Prostate gland (tissue), 2 donors: ENCODE data around the gene LRCH1. TPM values are rescaled to one million over a fixed set of nuclear protein-coding genes. Genes with fewer than 3 reads are reported as not detected.
A peak's percentile ranks its signal among the peaks of the same experiment; 100 is the strongest.

Source experiments
- DNase-seq: peaks from one replicate; pipeline ENCODE4 v3.0.0-alpha.2; 2019; ENCODE audit warnings: low spot score
- H3K27ac ChIP-seq, 2 donors: fragments of 200-600 bp; sonication (generic); 2 replicates each; pipeline ENCODE4 v1.5.1; 2017 to 2019
- H3K27me3 ChIP-seq: fragments of 200-600 bp; sonication (generic); replicated peaks from 2 replicates; pipeline ENCODE4 v1.5.1; 2019; ENCODE audit not compliant: insufficient read depth
- H3K36me3 ChIP-seq, 2 donors: fragments of 200-600 bp; sonication (generic); 1 replicate in 1 of 2; 2 replicates in 1 of 2; pipeline versions ENCODE4 v1.5.1 to v1.8.1; 2017 to 2019
- H3K4me1 ChIP-seq: fragments of 200-600 bp; sonication (generic); replicated peaks from 2 replicates; pipeline ENCODE4 v1.5.1; 2019
- H3K4me3 ChIP-seq, 2 donors: fragments of 200-600 bp; sonication (generic); 2 replicates each; pipeline ENCODE4 v1.5.1; 2017 to 2019
- H3K9me3 ChIP-seq: fragments of 200-600 bp; sonication (generic); 2 replicates; pipeline ENCODE4 v1.5.1; 2017
- CTCF ChIP-seq, 4 experiments: fragments of 200-600 bp in 2 of 4; fragments of 450-650 bp in 2 of 4; sonication (generic) in 2 of 4; IDR thresholded peaks; 1 replicate in 3 of 4; 2 replicates in 1 of 4; pipeline ENCODE4 v1.5.1; 2016 to 2019; ENCODE audit warnings: antibody characterized with exemption in 4 of 4, mild to moderate bottlenecking in 2 of 4, moderate library complexity in 2 of 4
- POLR2A ChIP-seq: fragments of 450-650 bp; IDR thresholded peaks from one replicate; pipeline ENCODE4 v1.6.1; 2016; ENCODE audit warnings: antibody characterized with exemption, mild to moderate bottlenecking
- POLR2AphosphoS5 ChIP-seq: sonication (generic); formaldehyde crosslinking; IDR thresholded peaks from one replicate; pipeline ENCODE4 v1.6.1; 2017; ENCODE audit warnings: antibody characterized with exemption
- WGBS: methylation state at CpG from one replicate; pipeline ENCODE4 v1.1.5; 2018; 5-methylcytosine and 5-hydroxymethylcytosine counted together
- intact Hi-C: fragments of 100-400 bp; cut with DNase I; formaldehyde crosslinking; loops from one replicate; pipeline ENCODE4 v1.14.2; 2022
- total RNA-seq, 2 donors: library from RNA; depleted of rRNA; stranded (reverse); fragments of >200 nt; gene quantifications; one replicate each; pipeline ENCODE4 v1.1.0, GENCODE V29; 2016

The LRCH1 gene
- total RNA-seq, 2 donors from 2014 or later, result 14.8 to 17.2 TPM

- H3K27me3 ChIP-seq, result no peaks in the 10 kb centered on the region
- no peaks in the 10 kb centered on the region for H3K9me3 ChIP-seq
- no peak for DNase-seq
- TF ChIP-seq POLR2AphosphoS5 (no peak), CTCF (IDR thresholded peaks at IDR 0.05) (no peak), POLR2A (no peak)
- H3K4me3 ChIP-seq, result no peak overlapping the region
- H3K27ac ChIP-seq, result no peak overlapping the region
- peaks cover 7% of the 10 kb centered on the region for H3K4me1 ChIP-seq
- H3K36me3 ChIP-seq, result no peaks in the 10 kb centered on the region
- 83% methylated on average over 11 of the region's 11 CpGs for WGBS
- intact Hi-C loops, result no loop called here
These were observed 40.4 kb downstream of the LRCH1 start for GRCh38 chr13:46593398-46593797.

GRCh38 chr13:46594374-46595078 is 41.6 kb downstream of the LRCH1 start:
- H3K9me3 ChIP-seq, result no peaks in the 10 kb centered on the region
- no peaks in the 10 kb centered on the region for H3K36me3 ChIP-seq
- no peaks in the 10 kb centered on the region for H3K27me3 ChIP-seq
- peak overlapping the region in 1 of 2 donors; percentile 65 for H3K27ac ChIP-seq
- peaks cover 7% of the 10 kb centered on the region for H3K4me1 ChIP-seq
- no peak for DNase-seq
- TF ChIP-seq POLR2A, result no peak
- TF ChIP-seq CTCF (IDR thresholded peaks at IDR 0.05), result no peak
- TF ChIP-seq POLR2AphosphoS5, result no peak
- 71% methylated on average over 5 of the region's 5 CpGs for WGBS
- intact Hi-C loops, result no loop called here
- H3K4me3 ChIP-seq, result no peak overlapping the region

DNA sequence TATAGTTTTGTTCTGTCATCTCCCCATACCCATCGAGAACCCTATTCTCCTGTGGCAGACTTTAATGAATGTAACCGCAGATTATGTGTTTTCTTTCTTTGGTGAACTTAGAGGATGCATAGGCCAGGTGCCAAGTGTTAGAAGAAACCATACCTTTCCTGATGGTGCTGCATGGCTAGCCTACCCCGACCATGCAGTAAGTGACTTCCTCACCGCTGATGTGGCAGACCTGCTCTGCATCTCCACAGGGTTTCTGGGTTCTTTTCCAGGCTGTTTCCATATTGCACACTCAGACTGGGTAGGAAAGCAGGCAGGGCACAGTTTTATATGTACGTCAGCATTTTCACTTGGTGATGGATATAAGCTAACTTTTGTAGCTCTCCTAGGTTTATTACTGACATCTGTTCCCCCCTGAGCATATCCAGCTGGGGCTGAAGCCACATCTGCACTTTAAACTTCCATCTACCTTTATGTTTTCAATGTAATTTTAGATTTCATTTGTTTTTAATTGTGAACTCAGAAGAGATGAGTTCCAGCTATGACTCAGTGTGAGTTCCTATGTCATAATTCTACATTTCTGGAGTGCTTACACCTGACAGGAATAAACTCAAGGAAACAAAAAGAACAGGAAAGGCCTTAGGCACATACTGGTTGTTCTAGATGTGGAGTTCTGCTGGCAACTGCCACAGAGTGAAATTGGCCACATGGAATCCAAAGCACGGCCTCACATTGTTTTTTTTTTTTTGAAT is 42.3 kb downstream of the LRCH1 start:
- H3K4me1 ChIP-seq, result peaks cover 7% of the 10 kb centered on the region
- TF ChIP-seq POLR2A (no peak), POLR2AphosphoS5 (peak; percentile 87), CTCF (IDR thresholded peaks at IDR 0.05) (no peak)
- H3K4me3 ChIP-seq, result no peak overlapping the region
- intact Hi-C loops, result no loop called here
- DNase-seq, result peak; percentile 68
- no peaks in the 10 kb centered on the region for H3K27me3 ChIP-seq
- 53% methylated on average over 6 of the region's 6 CpGs for WGBS
- peak overlapping the region; percentile 56 to 65 for H3K27ac ChIP-seq
- H3K9me3 ChIP-seq, result no peaks in the 10 kb centered on the region
- H3K36me3 ChIP-seq, result no peaks in the 10 kb centered on the region

GRCh38 chr13:46595885-46596275 is 42.9 kb downstream of the LRCH1 start:
- Histone ChIP-seq H3K4me1 (peaks cover 7% of the 10 kb centered on the region), H3K9me3 (no peaks in the 10 kb centered on the region), H3K36me3 (no peaks in the 10 kb centered on the region), H3K4me3 (no peak overlapping the region), H3K27me3 (no peaks in the 10 kb centered on the region), H3K27ac (peak overlapping the region; percentile 56 to 65)
- DNase-seq, result no peak
- TF ChIP-seq POLR2A (no peak), POLR2AphosphoS5 (no peak), CTCF (IDR thresholded peaks at IDR 0.05) (no peak)
- intact Hi-C loops, result no loop called here
- 11% methylated on average over 1 of the region's 1 CpG for WGBS

DNA sequence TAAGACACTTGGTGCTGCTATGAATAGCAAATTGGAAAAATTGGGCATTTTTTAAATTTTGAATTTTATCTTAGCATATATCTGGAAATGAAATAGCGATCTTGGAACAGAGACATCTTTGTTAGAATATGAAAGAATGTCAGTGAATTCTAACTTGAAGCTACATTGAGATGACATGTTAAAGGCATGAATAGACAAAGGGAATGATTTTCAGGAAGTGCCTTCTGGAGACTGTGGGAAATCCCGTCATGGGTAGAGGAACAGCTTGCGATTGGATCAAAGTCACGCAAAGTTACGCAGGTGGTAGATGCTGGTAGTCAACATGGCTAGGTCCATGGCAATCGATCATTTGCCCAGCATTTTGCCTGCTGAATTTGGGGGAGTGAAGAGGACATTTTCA is 43.5 kb downstream of the LRCH1 start:
- Histone ChIP-seq H3K4me1 (peaks cover 7% of the 10 kb centered on the region), H3K27me3 (no peaks in the 10 kb centered on the region), H3K9me3 (no peaks in the 10 kb centered on the region), H3K27ac (peak overlapping the region; percentile 56 to 65), H3K36me3 (no peaks in the 10 kb centered on the region), H3K4me3 (no peak overlapping the region)
- WGBS, result 88% methylated on average over 6 of the region's 6 CpGs
- TF ChIP-seq CTCF (IDR thresholded peaks at IDR 0.05) (no peak), POLR2AphosphoS5 (no peak), POLR2A (no peak)
- DNase-seq, result no peak
- intact Hi-C loops, result no loop called here
